ENCODE results near the gene NDUFA1.
"Not testable (repeated sequence)": the region's sequence is repeated elsewhere in the genome, so short reads cannot be mapped to it uniquely, and the experiment has no call there.

Gene NDUFA1

GRCh38 chrX:119871599-119872395 lies at the start of gene NDUFA1, which contains the start of gene RNF113A:
Gene NDUFA1 (plus strand): TSS chrX:119871832. CDS start chrX:119871912, 80 bp downstream.
Gene RNF113A (minus strand): TSS chrX:119871733. CDS start chrX:119871613, 120 bp downstream.
- DNase-seq (ENCODE audit: low read depth in 3 of 3): peak; percentile 64 to 79 (median 65)

DNA sequence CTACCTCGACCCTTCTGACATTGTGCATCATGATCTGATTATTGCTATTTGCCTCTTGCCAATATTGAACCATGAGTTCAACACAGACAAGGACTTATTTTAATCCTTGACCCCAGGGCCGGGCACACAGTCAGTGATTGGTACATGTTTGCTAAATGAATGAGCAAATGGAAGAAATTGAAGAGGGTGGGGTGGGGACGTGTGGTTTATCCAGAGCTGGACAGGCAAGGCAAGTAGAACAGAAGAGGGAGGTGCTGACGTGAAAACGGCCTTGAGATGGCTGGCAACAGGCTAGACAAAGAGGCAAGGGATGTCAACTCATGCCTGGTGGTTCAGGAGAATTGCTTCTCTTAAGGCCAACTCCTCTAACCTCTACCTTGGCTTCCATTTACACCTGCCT lies 47.4 kb upstream of the NDUFA1 start:
- not testable (repeated sequence) for DNase-seq (ENCODE audit: low read depth in 3 of 3)

DNA sequence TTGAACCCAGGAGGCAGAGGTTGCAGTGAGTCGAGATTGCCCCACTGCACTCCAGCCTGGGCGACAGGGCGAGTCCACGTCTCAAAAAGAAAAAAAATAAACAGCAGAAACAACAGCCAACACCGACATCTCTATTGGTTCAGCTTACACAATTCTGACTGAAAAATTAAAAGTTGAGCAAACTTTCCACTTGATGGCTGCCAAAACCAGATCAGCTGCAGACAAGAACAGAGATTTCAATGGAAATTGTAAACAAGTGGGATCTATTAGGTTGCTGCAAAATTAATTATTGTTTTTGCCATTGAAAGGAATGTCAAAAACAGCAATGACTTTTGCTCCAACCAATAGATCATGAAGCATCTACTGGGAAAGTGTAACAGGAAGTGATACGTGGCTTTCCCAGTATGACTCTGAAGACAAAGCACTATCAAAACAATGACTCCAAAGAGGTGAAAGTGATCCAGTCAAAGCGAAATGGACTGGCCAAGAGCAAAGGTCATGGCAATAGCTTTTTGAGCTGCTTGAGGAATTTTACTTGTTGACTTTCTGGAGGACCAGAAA lies 45.2 kb upstream of the NDUFA1 start:
- no peak for DNase-seq (ENCODE audit: low read depth in 3 of 3)

GRCh38 chrX:119828446-119828845 lies 43.2 kb upstream of the NDUFA1 start:
- no peak for DNase-seq (ENCODE audit: low read depth in 3 of 3)

DNA sequence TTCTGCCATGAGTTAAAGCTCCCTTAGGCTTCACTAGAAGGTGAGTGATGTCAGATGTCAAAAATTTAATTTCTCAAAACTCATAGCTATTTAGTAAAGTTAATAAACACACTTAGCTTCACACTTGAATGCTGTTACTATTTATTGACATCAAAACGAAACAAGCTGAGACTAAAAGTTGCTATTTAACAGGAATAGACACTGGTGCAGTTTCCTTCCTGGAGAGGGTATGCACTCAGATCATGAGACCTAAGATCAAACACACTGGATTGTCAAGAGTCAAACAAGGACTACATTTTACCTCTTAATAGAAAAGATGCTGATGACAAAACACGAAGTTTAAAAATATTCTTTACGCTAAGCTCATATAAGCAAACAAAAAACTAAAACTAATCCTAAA lies 37.7 kb upstream of the NDUFA1 start:
- no peak for DNase-seq (ENCODE audit: low read depth in 3 of 3)

DNA sequence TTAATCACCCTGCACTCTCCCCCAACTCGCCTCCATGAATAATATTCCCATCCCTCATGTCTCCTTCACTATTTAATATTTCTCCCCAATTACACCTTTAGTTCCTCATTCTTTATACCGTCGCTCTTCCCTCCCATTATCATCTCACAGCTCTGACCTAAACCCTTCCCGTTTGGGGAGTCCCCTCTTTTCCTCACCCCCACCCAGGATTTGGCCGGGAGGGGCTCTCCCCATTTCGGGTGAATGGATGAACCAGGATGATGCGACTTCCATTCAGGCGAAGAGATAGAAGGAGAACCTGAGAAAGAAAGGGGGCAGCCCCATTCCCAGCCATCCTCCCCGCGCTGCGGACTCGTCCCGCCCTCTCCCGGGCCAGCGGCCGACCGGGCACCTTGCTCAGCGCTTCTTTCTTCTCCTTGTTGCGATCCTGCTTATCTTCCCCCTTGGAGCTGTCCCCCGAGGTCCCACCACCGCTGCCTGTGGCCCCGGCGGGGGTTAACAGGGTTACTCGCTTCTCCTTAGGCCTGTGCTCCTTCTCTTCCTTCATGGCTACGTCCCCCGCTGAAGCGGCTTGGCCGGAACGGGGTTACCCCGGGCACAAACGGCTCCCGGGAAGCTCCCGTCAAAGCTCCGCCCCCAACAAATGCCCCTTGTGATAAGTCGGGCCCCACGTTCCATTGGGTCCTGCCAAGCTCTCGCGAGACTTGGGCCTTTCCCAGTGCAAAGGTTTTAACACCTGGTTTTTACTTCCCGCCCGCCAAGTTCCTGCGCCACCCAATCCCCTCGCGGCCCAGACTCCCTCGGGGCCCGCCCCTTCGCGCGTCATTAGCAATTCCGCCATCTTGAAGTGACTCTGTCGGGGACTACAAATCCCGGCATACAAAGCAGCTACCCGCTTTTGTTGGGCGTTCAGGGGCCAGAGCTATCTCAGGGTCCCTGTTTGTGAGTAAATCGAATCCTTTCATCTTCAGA lies 19.0 kb upstream of the NDUFA1 start, which contains the start of gene UPF3B:
TSS of gene UPF3B (minus strand) at position 582 of the 972 bp plus-strand sequence. CDS start at position 547, 35 bp downstream.
- DNase-seq (ENCODE audit: low read depth in 3 of 3): peak; percentile 80 to 91 (median 88)

DNA sequence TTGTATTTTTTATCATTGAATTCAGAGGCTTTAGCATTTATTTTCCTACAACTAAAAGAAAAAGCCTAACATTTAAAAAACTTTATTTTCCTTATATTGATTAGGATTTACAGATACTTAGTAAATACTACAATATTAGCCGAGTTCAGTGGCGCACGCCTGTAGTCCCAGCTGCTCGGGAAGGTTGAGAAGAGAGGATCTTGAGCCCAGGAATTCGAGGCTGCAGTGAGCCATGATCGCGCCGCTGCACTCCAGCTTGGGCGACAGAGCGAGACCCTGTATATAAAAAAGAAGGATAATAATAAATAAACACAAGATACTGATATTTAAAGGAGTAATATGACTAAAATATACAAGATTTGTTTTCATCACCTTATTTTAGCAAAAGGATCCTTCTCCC lies 18.2 kb upstream of the NDUFA1 start:
- no peak for DNase-seq (ENCODE audit: low read depth in 3 of 3)

- peak in 1 of 3 experiments; percentile 9 for DNase-seq (ENCODE audit: low read depth in 3 of 3)
These were observed 953 bp upstream of the NDUFA1 start for GRCh38 chrX:119870626-119871131.

GRCh38 chrX:119871245-119871598 lies 410 bp upstream of the NDUFA1 start:
- DNase-seq (ENCODE audit: low read depth in 3 of 3): no peak

GRCh38 chrX:119878740-119879139 lies 7.1 kb downstream of the NDUFA1 start:
- no peak for DNase-seq (ENCODE audit: low read depth in 3 of 3)

DNA sequence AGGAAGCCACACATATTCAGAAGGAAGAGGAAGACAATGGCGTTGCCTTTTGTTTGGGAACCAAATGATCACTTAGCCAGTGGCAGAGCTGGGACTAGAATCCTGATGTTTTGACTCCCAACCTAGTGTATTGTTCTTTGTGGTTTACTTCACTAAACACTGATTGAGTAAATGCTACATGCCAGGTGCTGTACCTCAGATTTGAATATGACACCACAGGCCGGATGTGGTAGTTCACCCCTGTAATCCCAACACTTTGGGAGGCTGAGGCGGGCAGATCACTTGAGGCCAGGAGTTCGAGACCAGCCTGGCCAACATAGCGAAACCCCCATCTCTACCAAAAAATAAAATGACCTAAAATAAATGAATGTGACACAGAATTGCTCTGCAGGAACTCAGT lies 8.4 kb downstream of the NDUFA1 start:
- no peak for DNase-seq (ENCODE audit: low read depth in 3 of 3)

GRCh38 chrX:119880552-119881437 lies 9.2 kb downstream of the NDUFA1 start:
- no peak for DNase-seq (ENCODE audit: low read depth in 3 of 3)

GRCh38 chrX:119885554-119886428 lies 14.2 kb downstream of the NDUFA1 start:
- DNase-seq (ENCODE audit: low read depth in 3 of 3): no peak

DNA sequence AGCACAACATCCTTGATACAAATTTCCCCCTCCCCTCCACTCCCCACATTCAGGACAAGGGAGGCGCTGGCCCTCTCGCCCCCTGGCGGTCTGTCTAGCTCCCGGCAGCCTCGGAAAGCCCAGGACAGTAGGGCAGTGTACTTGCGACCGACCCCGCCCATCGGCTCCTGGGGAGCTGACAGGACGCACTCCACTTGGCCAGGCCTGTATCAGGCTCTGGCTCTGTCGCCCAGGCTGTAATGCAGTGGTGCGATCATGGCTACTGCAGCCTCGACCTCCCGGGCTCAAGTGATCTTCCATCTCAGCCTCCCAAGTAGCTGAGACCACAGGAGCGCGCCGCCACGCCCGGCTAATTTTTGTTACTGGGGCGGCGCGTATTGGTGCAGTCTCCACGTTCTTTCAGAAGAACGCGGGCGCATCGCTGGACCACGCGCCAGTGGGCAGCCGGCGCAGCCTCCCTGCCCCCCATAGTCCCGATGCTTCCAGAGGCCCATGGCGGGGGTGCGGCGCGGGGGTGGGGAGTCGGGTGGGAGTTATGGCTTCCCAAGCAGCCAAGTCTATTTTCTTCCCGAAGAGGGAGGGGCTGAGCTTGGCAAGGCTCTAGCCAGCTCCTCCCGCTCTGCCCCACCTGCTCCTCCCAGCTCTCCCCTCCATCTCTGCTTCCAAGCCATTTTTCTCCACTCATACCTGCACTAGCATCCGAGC lies 16.2 kb downstream of the NDUFA1 start:
- peak in 2 of 3 experiments; percentile 19 to 63 for DNase-seq (ENCODE audit: low read depth in 3 of 3)

DNA sequence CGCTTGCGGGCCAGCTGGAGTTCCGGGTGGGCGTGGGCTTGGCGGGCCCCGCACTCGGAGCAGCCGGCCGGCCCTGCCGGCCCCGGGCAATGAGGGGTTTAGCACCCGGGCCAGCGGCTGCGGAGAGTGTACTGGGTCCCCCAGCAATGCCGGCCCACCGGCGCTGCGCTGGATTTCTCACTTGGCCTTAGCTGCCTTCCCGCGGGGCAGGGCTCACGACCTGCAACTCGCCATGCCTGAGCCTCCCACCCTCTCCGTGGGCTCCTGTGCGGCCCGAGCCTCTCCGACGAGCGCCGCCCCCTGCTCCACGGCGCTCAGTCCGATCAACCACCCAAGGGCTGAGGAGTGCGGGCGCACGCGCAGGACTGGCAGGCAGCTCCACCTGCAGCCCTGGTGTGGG lies 19.0 kb downstream of the NDUFA1 start:
- not testable (repeated sequence) for DNase-seq (ENCODE audit: low read depth in 3 of 3)

GRCh38 chrX:119891961-119892692 lies 20.5 kb downstream of the NDUFA1 start:
- DNase-seq (ENCODE audit: low read depth in 3 of 3): not testable (repeated sequence)

DNA sequence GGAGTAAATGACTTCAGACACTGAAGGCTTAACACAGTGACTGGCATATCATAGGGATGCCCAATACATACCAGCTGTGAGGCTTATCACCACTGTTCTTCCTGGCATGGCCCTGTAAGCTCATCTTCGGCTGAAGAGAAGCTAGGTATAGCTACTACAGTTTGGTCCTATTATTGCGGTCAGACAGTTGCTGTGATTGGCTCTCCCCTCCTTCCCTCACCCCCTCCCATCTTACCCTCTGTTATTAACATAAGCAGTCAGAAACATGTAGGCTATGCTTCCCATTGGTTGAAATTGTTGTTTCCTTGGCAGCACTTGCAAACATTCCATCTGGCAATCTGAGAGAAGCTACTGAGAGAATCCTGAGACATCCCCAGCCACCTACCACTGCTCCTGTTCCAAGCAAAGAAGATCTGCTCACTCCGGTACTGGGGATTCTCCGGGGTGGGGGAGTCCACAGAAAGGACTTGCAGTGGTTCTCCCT lies 24.3 kb downstream of the NDUFA1 start, which contains the start of gene AKAP14:
TSS of gene AKAP14 (plus strand) at position 51 of the 484 bp plus-strand sequence. CDS start 7,331 bp downstream, outside the sequence.
- DNase-seq (ENCODE audit: low read depth in 3 of 3): no peak

- DNase-seq (ENCODE audit: low read depth in 3 of 3): no peak
These were observed 27.5 kb downstream of the NDUFA1 start for GRCh38 chrX:119899125-119899524.
